Measurements from ENCODE around the gene KLHL17.

The KLHL17 gene

GRCh38 chr1:964691-965525 is 4.5 kb downstream of the KLHL17 start:
- 95% methylated on average over 18 to 26 of the region's 51 CpGs for WGBS, 2 experiments (ENCODE audit: insufficient coverage in 2 of 2)
- H3K9me3 ChIP-seq (ENCODE audit: control insufficient read depth, low read length) = no peaks in the 10 kb centered on the region
- no peak overlapping the region for H3K4me3 ChIP-seq (ENCODE audit: extremely low read depth, insufficient read depth, low read length, poor library complexity, severe bottlenecking)
- peaks cover 33% of the 10 kb centered on the region for H3K36me3 ChIP-seq (ENCODE audit: control insufficient read depth, insufficient read depth, low read length)
- H3K27ac ChIP-seq (ENCODE audit: low read depth, low read length, severe bottlenecking) = no peak overlapping the region
- peaks cover 13% of the 10 kb centered on the region for H3K4me1 ChIP-seq (ENCODE audit: control insufficient read depth, insufficient read depth, low read length, poor library complexity, severe bottlenecking)

- H3K9me3 ChIP-seq (ENCODE audit: control insufficient read depth, low read length) = no peaks in the 10 kb centered on the region
- no peak overlapping the region for H3K27ac ChIP-seq (ENCODE audit: low read depth, low read length, severe bottlenecking)
- H3K36me3 ChIP-seq (ENCODE audit: control insufficient read depth, insufficient read depth, low read length) = peaks cover 33% of the 10 kb centered on the region
- WGBS, 2 experiments (ENCODE audit: insufficient coverage in 2 of 2) = 92 to 94% methylated on average over 23 to 25 of the region's 26 CpGs
- no peak overlapping the region for H3K4me3 ChIP-seq (ENCODE audit: extremely low read depth, insufficient read depth, low read length, poor library complexity, severe bottlenecking)
- peaks cover 13% of the 10 kb centered on the region for H3K4me1 ChIP-seq (ENCODE audit: control insufficient read depth, insufficient read depth, low read length, poor library complexity, severe bottlenecking)
These were observed 5.2 kb downstream of the KLHL17 start for GRCh38 chr1:965526-966134.

GRCh38 chr1:966135-966703 is 5.8 kb downstream of the KLHL17 start, which contains the start of gene PLEKHN1:
Gene PLEKHN1 (plus strand): TSS chr1:966482. CDS start chr1:966532, 50 bp downstream.
- Histone ChIP-seq H3K36me3 (ENCODE audit: control insufficient read depth, insufficient read depth, low read length) (peaks cover 33% of the 10 kb centered on the region), H3K27ac (ENCODE audit: low read depth, low read length, severe bottlenecking) (no peak within 1 kb of the TSS)
- WGBS, 2 experiments (ENCODE audit: insufficient coverage in 2 of 2) = 21 to 24% methylated on average over 29 to 30 of the region's 31 CpGs

GRCh38 chr1:966704-967300 is 6.4 kb downstream of the KLHL17 start:
- H3K36me3 ChIP-seq (ENCODE audit: control insufficient read depth, insufficient read depth, low read length) = peaks cover 33% of the 10 kb centered on the region
- H3K4me1 ChIP-seq (ENCODE audit: control insufficient read depth, insufficient read depth, low read length, poor library complexity, severe bottlenecking) = peaks cover 13% of the 10 kb centered on the region
- H3K9me3 ChIP-seq (ENCODE audit: control insufficient read depth, low read length) = no peaks in the 10 kb centered on the region
- H3K27ac ChIP-seq (ENCODE audit: low read depth, low read length, severe bottlenecking) = no peak overlapping the region
- WGBS, 2 experiments (ENCODE audit: insufficient coverage in 2 of 2) = 4 to 5% methylated on average over 55 to 57 of the region's 60 CpGs
- peak overlapping the region; percentile 35 for H3K4me3 ChIP-seq (ENCODE audit: extremely low read depth, insufficient read depth, low read length, poor library complexity, severe bottlenecking)

More at GRCh38 chr1:966135-966703, 5.8 kb downstream of the KLHL17 start, which contains the start of gene PLEKHN1:
- Histone ChIP-seq H3K4me3 (ENCODE audit: extremely low read depth, insufficient read depth, low read length, poor library complexity, severe bottlenecking) (peak within 1 kb of the TSS; percentile 35), H3K4me1 (ENCODE audit: control insufficient read depth, insufficient read depth, low read length, poor library complexity, severe bottlenecking) (peaks cover 13% of the 10 kb centered on the region), H3K9me3 (ENCODE audit: control insufficient read depth, low read length) (no peaks in the 10 kb centered on the region)

- Histone ChIP-seq H3K27ac (ENCODE audit: low read depth, low read length, severe bottlenecking) (no peak overlapping the region), H3K9me3 (ENCODE audit: control insufficient read depth, low read length) (no peaks in the 10 kb centered on the region), H3K4me3 (ENCODE audit: extremely low read depth, insufficient read depth, low read length, poor library complexity, severe bottlenecking) (no peak overlapping the region), H3K4me1 (ENCODE audit: control insufficient read depth, insufficient read depth, low read length, poor library complexity, severe bottlenecking) (peaks cover 13% of the 10 kb centered on the region), H3K36me3 (ENCODE audit: control insufficient read depth, insufficient read depth, low read length) (peaks cover 26% of the 10 kb centered on the region)
- 76 to 77% methylated on average over 17 to 18 of the region's 23 CpGs for WGBS, 2 experiments (ENCODE audit: insufficient coverage in 2 of 2)
These were observed 7.3 kb downstream of the KLHL17 start for GRCh38 chr1:967466-968343.

- Histone ChIP-seq H3K36me3 (ENCODE audit: control insufficient read depth, insufficient read depth, low read length) (peaks cover 10% of the 10 kb centered on the region), H3K9me3 (ENCODE audit: control insufficient read depth, low read length) (no peaks in the 10 kb centered on the region), H3K27ac (ENCODE audit: low read depth, low read length, severe bottlenecking) (no peak overlapping the region), H3K4me1 (ENCODE audit: control insufficient read depth, insufficient read depth, low read length, poor library complexity, severe bottlenecking) (peaks cover 13% of the 10 kb centered on the region), H3K4me3 (ENCODE audit: extremely low read depth, insufficient read depth, low read length, poor library complexity, severe bottlenecking) (no peak overlapping the region)
- 83 to 85% methylated on average over 15 of the region's 15 CpGs for WGBS, 2 experiments (ENCODE audit: insufficient coverage in 2 of 2)
These were observed 9.0 kb downstream of the KLHL17 start for GRCh38 chr1:969260-969855.

GRCh38 chr1:970242-970972 is 10.0 kb downstream of the KLHL17 start:
- Histone ChIP-seq H3K4me1 (ENCODE audit: control insufficient read depth, insufficient read depth, low read length, poor library complexity, severe bottlenecking) (peaks cover 13% of the 10 kb centered on the region), H3K27ac (ENCODE audit: low read depth, low read length, severe bottlenecking) (no peak overlapping the region), H3K36me3 (ENCODE audit: control insufficient read depth, insufficient read depth, low read length) (peaks cover 2% of the 10 kb centered on the region), H3K4me3 (ENCODE audit: extremely low read depth, insufficient read depth, low read length, poor library complexity, severe bottlenecking) (no peak overlapping the region), H3K9me3 (ENCODE audit: control insufficient read depth, low read length) (no peaks in the 10 kb centered on the region)
- 62 to 67% methylated on average over 32 to 33 of the region's 33 CpGs for WGBS, 2 experiments (ENCODE audit: insufficient coverage in 2 of 2)

GRCh38 chr1:970973-971730 is 10.8 kb downstream of the KLHL17 start:
- Histone ChIP-seq H3K36me3 (ENCODE audit: control insufficient read depth, insufficient read depth, low read length) (no peaks in the 10 kb centered on the region), H3K9me3 (ENCODE audit: control insufficient read depth, low read length) (no peaks in the 10 kb centered on the region), H3K4me3 (ENCODE audit: extremely low read depth, insufficient read depth, low read length, poor library complexity, severe bottlenecking) (no peak overlapping the region), H3K4me1 (ENCODE audit: control insufficient read depth, insufficient read depth, low read length, poor library complexity, severe bottlenecking) (peaks cover 6% of the 10 kb centered on the region), H3K27ac (ENCODE audit: low read depth, low read length, severe bottlenecking) (no peak overlapping the region)
- WGBS, 2 experiments (ENCODE audit: insufficient coverage in 2 of 2) = 81 to 82% methylated on average over 25 to 32 of the region's 42 CpGs

Data from mesodermal cell (in vitro differentiated cells).